OCI-M1 (cell line): ENCODE data around the gene CCDC82.
A peak's percentile ranks its signal among the peaks of the same experiment; 100 is the strongest.
"Not testable (repeated sequence)": the region's sequence is repeated elsewhere in the genome, so short reads cannot be mapped to it uniquely, and the experiment has no call there.

Experiments used
- DNase-seq: peaks from one replicate; lab custom pipeline; 2025; lab: John Stamatoyannopoulos, UW

The CCDC82 gene

DNA sequence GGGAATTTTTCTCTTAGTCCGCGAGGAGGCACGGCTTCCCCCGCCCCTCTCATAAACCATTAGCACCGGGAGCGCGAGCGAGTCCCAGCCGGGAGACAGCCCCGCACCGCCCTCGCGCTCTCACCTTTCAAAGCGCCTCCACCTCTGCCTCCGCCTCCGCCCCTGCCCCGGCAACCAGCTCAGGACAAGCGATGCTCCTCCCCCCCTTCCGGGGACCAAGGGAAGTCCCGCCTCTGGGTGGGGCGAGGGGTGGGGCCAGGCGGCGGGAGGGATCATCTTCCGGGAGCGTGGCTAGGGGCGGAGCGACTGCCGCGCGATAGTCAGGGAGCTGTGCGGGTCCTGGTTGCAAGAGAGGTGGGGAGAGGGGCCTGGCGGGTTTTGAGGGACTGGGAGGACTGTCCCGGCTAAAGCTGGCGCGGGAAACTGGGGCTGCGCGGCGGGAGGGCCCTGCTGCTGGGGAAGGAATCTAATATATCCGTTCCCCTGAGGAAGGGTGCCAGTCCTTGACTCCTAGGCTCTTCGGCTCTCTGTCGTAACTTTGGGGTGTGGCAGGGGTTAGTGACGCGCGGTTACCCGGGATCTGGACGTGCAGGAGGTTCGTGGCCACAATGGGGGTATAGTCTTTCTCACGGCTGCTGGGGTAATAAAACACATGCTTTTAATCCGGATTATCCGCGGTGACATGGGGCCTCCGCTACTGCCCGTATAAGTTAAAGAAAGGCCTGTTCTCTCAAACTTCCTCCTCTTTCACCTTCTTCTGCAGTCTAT, at the start of gene CCDC82, which contains the start of gene JRKL:
Gene CCDC82, minus strand, starts transcription at position 193 of the 768 bp plus-strand sequence. CDS start 5,165 bp downstream, outside the sequence.
Gene JRKL, plus strand, starts transcription at position 294 of the 768 bp plus-strand sequence. CDS start 637 bp downstream, outside the sequence.
- peak; percentile 96 for DNase-seq

DNA sequence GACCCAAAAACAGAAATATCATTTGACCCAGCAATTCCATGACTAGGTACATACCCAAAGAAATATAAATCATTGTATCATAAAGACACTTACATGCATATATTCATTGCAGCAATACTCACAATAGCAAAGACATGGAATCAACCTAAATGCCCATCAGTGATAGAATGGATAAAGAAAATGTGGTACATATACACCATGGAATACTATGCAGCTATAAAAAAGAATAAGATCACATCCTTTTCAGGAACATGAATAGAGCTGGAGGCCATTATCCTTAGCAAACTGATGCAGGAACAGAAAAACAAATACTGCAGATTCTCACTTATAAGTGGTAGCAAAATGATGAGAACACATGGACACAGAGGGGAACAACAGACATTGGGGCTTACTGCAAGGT, 42.9 kb upstream of the CCDC82 start:
- DNase-seq, result not testable (repeated sequence)

DNA sequence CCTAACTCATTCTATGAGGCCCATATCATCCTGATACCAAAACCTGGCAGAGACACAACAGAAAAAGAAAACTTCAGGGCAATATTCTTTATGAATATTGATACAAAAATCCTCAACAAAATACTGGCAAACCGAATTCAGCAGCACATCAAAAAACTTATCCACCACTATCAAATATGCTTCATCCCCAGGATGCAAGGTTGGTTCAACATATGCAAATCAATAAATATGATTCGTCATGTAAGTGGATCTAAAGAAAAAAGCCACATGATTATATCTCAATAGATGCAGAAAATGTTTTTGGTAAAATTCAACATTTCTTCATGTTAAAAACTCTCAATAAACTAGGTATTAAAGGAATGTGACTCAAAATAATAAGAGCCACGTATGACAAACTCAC, 41.0 kb upstream of the CCDC82 start:
- DNase-seq, result no peak

DNA sequence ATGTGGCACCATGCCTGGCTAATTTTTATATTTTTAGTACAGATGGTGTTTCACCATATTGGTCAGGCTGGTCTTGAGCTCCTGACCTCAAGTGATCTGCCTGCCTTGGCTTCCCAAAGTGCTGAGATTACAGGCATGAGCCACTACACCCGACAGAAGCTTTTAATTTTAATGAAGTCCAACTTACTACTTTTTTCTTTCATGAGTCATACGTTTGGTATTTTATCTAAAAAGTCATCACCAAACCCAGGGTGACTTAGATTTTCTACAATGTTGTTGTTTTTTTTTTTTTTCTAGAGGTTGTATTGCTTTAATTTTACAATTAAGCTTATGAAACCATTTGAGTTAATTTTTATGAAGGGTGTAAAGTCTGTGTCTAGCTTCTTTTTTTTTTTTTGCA, 35.0 kb upstream of the CCDC82 start:
- no peak for DNase-seq

DNA sequence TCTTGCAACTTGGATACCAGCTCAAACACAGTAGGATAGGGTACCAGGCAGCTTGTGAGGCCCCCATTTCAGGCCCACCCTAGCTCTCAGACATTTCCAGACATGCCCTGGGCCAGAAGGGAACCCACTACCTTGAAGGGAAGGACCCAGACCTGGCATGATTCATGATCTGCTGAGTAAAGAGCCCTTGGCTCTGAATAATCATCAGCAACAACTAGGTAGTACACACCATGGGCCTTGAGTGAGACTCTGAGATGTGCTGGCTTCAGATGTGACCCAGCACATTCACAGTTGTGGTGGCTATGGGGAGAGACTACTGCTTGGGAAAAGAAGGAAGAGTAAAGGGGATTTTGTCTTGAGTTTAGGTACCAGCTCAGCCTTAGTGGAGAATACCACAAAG, 23.7 kb upstream of the CCDC82 start:
- DNase-seq, result no peak

DNA sequence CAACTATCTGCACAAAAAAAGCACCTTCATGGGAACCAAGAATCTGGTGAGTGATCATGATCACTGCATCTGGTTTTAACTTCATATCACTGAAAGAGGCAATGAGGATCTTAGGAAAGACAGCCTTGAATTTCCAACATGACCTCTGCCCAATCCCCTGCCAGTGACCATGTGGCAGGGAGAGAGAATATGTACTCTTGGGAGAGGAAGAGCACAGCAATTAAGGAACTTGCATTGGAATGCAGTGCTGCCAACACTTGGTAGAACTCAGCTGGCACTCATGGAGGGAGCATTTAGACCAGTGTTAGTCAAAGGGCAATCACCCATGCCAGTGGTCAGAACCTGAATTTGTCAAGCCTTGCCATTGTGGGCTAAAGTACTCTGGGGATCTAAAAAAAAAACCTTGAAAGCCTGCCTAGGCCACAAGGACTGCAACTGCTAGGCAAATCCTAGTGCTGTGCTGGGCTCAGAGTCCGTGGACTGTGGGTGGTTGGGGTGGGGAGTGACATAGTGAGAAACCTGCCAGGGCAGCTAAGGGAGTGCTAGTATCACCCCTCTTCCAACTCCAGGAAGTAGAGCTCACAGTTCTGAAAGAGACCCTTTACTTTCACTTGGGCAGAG, 23.2 kb upstream of the CCDC82 start:
- DNase-seq, result no peak

DNA sequence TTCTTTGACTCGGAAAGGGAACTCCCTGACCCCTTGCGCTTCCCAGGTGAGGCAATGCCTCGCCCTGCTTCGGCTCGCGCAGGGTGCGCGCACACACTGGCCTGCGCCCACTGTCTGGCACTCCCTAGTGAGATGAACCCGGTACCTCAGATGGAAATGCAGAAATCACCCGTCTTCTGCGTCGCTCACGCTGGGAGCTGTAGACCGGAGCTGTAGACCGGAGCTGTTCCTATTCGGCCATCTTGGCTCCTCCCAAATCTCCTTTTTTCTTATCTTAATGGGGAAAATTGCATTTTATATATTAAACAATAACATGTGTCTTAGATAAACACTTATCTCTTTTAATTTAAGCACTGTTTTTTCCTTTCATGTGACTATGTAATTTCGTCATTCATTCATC, 21.7 kb upstream of the CCDC82 start:
- not testable (repeated sequence) for DNase-seq

DNA sequence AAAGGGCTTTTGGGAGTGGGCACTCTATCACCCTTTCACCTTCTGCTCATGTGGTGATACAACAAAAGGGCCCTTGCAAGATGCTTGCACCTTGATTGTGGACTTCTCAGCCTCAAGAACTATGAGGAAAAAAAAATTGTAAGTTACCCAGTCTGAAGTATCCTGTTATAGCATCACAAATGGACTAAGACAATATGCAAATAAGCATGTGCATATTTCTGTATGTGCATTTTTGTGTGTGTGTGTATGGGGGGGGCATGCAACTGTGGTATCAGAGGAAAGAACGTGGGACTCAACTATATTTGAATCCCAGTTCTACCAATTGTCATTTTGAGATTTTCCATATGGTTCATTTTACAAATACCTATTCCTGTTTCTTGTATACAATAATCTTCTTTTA, 11.0 kb upstream of the CCDC82 start:
- no peak for DNase-seq

DNA sequence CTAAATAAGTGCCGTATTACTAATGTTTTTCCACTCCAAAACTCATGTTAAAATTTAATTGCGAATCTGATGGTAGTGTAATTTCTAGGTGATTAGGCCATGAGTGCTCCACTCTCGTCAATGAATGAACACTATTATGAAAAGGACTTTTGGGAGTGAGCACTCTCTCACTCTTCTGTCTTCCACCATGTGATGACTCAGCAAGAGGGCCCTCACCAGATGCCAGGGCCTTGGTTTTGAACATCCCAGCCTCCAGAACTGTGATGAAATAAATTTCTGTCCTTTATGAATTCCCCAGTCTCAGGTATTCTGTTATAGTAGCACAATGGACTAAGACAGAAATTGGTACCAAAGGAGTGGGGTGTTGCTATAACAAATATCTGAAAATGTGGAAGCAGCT, 8.2 kb upstream of the CCDC82 start:
- no peak for DNase-seq

DNA sequence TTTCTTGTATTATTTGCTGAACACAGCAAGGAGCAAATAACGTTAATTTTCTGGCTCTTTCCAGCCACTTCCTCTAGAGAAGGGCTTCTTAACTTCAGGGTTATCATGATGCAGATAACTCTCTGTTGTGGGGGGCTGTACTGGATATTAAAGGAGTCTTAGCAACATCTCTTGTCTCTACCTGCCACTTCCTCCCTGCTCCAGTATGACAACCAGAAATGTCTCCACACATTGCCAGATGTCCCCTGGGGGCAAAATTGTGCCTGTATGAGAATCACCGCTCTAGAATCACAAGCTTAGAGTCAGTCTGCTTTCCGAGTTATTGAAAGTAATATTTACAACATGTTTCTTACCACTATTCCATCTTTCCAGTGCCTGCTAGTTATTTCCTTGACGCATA, 6.9 kb upstream of the CCDC82 start:
- no peak for DNase-seq

DNA sequence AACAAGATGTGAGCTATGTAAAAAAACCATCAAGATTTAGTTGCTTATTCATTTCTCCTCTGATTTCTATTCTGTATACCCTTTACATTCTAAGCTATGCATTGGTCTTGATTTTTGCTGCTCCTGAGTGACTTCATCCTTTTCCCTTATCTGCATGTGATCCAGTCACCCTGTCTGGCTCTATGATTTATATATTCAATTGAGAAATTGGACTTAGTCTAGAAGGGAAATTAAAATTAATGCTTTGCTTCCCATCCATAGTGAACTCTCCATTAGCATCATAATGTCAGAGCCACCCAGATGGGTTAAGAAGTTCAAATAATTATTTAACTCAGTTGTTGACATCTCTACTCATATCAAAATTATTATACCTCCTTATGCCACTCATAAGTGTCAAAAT, 5.1 kb upstream of the CCDC82 start:
- no peak for DNase-seq

DNA sequence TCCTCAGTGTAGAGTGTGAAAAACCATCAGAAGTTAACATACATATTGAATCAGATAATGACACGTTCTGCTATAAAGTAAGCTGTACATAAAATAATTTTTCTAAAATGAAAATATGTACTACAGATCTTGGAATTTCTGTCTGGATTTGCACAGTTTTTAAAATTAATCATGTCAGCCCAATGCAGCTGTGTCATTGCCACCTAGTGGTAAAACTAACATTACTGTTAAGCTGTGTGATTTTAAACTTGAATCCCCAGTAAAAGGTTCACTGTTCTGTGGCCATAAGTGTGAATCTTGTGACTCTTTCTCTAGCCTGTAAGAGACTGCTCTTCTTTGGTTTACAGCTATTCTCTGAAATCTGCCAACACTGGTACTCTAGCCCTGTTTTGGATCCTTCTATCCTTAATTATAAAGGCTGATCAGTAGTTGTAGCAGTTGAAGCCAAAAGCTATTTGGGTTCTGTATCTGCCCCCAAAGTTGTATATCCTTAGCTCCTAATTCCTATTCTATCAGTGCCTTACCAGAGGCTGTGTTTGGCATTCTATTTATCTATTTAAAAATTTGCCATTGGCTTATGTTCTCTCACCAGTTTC, 4.1 kb upstream of the CCDC82 start:
- peak; percentile 65 for DNase-seq

DNA sequence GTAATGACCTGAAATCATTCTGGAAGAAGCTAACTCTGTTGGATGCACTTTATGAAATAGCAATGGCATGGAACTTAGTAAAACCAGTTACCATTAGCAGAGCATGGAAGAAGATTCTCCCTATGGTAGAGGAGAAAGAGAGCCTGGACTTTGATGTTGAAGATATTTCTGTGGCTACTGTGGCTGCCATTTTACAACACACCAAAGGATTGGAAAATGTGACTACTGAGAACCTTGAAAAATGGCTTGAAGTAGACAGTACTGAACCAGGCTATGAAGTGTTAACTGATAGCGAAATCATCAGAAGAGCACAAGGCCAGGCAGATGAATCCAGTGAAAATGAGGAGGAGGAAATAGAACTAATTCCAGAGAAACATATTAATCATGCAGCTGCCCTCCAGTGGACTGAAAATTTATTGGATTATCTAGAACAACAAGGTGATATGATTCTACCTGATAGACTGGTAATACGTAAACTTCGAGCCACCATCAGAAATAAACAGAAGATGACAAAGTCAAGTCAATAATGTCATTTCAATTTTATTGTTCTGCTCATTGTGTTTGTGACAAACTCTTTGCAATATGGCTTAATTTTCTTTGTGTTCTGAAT, 2.1 kb upstream of the CCDC82 start:
- DNase-seq, result peak; percentile 9

DNA sequence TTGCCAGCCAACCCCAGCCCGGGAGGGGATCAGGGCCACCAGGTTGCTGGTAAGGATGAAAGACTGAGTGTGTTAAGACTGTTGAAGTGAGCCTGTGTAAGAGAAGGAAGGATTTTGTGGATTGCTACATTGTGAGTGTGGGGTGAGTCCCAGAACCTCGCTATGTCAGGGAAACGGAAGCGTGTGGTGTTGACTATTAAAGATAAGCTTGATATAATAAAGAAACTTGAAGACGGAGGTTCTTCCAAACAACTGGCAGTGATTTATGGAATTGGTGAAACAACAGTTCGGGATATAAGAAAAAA, 728 bp upstream of the CCDC82 start:
- DNase-seq, result no peak

DNA sequence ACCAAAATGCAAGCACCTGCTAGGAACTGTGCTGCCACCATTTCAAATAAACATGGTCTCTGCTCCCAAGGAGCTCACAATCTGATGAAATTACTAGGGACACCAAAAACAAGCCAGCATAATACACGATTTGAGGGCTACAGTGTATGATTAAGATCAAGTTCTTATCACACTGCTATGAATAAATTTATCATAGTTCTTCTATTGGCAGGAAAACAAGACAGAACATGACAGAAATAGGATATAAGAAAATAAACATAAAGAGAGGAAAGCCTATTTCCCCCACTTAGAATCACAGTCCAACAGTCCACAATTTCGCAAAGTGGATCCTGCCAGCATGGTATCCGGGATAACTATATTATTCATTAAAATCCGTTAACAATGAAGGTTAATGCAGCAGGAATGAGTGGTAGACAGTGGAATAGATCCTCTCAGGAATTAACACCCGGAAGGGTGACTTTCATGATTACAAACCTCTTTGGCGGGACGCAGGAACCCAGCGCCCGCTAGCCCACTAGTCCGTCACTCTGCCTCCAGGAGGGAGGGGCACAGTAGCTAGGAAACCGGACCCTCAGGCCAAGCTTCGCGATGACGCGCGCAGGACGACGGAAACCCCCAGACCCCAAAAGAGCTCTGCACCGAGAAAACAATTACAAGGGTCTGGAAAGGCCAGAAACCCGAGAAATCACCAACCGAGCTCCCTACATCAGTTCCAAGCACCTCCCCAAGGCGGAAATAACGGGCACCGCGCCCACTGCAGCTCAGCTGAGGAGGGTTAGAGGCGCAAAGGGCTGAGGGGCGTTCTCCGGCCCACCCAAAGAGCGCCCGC, 607 bp downstream of the CCDC82 start:
- peak; percentile 71 for DNase-seq

DNA sequence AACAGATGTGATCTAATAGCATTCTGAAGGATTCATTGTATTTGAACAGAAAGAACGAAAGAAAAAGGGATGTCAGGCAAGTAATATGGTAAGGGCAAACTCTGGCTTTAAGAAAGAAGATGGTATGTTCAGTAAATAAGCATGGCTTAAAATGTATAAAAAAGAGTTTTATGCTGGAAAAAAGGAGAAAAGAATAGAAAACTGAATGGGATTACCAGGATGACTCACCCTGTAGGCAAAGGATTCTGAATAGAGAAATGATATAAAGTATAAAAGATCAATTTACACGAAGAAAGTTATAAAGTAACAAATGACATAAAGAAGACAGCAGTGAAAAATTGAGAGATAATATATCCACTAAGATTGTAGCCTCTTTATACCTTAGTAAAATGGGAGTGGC, 4.5 kb downstream of the CCDC82 start:
- no peak for DNase-seq

DNA sequence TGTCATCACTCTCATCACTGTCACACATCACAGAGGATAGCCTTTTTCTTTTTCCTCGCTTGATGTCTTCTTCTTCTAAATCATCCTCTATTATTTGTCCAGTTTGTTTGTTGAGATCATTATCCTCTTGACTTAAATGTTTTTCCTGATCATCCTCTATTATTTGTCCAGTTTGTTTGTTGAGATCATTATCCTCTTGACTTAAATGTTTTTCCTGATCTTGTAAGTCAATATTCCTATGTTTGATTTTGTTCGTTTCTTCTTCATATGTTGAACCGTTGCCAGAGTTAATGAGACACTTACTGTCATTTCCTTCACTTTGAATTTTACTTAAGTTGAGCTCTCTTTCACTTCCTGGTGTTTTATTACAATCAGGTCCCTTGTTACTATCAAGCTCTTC, 5.6 kb downstream of the CCDC82 start:
- no peak for DNase-seq

DNA sequence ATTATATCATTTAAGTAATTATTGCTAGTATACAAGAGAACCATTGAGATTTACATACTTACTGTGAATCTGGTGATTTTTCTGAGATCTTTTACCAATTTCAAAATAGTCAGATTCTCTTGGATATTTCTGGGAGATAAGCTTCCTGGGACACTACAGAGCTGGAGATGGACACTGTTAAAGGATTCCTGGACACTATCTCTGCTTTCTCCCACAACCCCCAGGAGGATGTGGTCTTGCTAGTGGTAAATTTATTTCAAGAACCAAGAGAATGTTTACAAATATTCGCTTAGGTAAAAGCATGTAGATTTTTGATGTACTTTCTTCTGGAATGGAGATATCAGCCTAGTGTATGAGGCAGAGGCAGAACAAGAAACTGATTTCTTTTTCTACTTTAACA, 12.9 kb downstream of the CCDC82 start:
- DNase-seq, result no peak

DNA sequence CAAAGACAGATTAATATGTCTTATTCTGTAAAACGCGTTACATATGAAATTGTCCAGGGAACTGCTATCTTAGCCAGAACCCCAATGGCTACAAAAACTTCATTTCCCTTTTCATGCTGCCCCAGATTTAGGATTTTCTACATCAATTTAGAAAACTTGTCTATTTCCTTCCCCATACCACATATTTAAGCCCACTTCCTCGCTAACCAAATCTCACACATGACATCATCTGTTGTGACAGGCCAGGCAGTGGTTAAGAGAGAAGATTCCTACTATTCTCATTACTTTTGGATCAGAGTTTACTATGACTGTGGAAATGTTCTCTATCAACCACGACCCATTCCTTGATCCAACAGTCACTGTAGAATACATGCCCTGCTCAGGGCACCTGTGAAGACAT, 15.9 kb downstream of the CCDC82 start:
- no peak for DNase-seq

DNA sequence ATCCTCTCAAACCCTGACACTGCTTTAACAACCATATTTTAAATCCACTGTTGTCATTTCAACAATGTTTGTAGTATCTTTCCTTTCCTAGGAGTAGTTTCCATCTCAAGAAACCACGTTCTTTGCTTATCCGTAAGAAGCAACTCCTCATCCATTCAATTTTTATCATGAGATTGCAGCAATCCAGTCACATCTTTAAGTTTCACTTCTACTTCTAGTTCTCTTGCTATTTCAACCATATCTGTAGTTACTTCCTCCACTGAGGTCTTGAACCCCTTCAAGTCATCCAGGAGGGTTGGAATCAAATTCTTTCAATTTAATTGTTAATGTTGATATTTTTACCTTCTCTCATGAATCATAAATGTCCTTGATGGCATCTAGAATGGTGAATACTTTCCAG, 22.4 kb downstream of the CCDC82 start:
- peak; percentile 41 for DNase-seq

DNA sequence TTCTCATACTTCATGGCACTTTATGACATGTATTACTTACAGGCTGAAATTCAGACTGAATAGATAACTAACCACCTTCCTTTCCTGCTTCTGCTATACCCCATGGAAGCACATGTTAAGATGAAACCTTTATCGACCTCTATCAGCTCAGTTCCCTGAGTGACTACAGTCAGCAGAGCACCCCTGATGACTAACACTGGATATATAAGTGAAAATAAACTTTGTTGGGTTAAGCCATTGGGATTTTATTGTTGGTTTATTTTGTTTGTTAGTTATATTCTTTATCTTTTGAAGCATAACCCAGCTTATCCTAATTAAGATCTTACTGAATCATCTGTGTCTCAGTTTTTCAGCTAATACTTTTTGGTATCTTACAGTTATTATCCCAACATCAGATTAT, 23.7 kb downstream of the CCDC82 start:
- no peak for DNase-seq

DNA sequence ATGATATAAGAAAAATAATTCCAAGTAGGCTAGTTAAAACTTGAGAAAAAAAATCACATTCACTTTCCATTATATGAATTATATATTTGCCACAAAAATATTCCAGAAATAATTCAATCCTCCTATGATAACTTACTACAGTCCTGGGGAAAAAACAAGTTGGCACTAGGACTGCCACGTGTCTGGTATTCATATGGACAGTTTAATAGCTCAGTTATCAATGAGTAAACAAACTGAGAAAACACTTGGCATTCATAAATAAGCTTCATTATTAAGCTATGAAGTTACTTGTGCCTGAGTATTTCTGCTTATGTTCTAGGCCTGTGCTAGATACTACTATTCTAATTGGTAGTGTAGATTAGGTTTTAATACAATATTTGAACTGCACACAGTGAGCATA, 24.2 kb downstream of the CCDC82 start:
- DNase-seq, result no peak
